Umbilical cord (tissue), 2 donors: Measurements from ENCODE around the gene PCDH15. TPM values are rescaled to one million over a fixed set of nuclear protein-coding genes. Genes with fewer than 3 reads are reported as not detected.
A peak's percentile ranks its signal among the peaks of the same experiment; 100 is the strongest.

Experiments
- DNase-seq: peaks from one replicate; pipeline ENCODE4 v3.0.0-alpha.2; 2015; ENCODE audit warnings: low spot score
- total RNA-seq: library from RNA; depleted of rRNA; stranded (reverse); fragments of >200 nt; gene quantifications from one replicate; pipeline ENCODE4 v1.2.3, GENCODE V29; 2014; ENCODE audit warnings: low replicate concordance; ENCODE audit not compliant: insufficient read depth

Gene PCDH15
- total RNA-seq, 1 donor from 2014 or later, result 15.9 TPM

DNA sequence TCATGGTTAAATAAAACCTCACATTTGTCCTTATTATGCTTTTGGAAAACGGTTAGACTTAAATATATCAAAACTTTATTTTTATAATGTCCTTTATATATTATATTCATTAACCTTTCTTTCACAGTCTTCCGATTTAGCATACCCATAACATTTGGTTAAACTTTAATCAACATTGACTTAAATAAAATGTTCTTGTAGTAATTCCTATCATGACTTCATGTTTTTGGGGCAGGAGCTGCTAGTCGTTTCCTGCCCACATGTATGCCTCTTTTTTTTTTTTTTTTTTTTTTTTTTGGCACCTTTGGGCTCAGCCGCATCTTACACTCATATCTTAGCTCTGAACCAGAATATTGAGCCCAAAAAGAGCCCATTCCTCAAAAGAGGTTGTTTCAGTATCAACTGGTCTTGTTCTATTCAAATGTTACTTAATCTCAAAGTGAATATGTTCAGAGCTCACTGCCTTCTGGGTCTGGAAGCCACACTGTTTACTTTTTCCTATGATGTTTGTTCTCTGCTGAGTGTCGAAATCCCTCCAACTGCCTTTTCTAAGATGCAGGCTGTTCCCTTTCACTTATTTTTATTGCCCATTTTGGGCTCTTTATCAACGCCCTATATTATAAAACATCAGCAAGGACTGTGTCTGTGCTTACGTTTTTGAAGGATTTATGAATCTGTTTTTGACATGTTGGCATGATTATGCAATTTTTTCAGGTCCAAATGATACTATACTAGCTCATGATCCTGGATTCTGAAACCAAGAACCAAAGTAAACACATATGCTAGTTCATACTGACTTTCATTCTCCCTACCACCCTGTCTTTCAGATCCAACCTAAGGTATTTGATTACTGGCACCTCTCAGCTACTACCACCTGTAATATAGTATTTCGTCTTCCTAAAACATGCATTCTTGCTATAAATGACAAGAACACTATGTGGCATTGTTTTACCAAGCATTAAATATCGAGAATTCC lies 914.4 kb downstream of the PCDH15 start:
- DNase-seq, result no peak

DNA sequence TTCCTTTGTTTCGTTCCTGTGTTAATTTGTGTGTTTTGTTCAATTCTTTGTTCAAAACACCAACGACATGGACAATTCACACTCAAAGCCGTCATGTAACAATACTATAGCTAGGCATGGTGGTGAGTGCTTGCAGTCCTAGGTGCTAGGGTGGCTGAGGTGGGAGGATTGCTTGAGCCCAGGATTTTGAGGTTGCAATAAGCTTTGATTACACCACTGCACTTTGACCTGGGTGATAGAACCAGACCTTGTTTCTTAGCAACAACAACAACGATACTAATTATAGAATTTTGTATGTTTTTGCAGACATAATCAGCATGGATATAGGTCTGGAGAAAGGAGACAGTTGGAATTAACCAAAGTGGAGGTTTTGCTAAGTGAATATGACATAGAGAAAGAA lies 936.2 kb downstream of the PCDH15 start:
- no peak for DNase-seq

DNA sequence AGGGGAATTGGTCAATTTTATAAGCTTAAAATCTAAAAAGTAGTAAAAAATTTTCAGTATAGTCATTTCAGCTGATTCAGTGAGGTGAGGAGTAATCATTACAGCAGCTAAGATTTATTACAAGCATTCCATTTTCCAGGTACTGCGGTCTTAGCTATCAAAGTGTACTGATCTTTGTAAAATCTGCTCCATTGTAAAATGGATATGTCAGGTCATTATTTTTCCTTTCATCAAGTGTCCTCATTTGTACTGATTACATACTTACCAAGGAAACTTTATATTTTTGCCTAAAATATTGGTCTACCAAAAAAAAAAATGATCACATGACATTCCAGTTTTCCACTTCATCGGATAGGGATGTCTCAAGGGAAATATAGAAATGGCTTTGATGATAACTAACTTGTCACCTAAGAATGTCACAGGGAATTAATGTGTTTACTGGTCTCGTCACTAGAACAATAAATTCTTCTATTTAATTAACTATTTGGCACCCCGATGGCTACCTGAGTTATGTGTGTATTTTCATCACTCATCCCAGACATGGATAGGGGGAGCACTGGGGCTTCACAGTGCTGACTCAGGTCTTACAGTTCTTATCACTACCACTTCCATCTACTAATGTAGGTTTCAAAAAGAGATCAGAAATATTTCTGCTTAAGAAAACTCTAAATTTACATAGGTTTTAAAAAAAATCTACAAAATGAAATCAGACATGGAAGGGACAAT lies 948.4 kb downstream of the PCDH15 start:
- DNase-seq, result no peak

DNA sequence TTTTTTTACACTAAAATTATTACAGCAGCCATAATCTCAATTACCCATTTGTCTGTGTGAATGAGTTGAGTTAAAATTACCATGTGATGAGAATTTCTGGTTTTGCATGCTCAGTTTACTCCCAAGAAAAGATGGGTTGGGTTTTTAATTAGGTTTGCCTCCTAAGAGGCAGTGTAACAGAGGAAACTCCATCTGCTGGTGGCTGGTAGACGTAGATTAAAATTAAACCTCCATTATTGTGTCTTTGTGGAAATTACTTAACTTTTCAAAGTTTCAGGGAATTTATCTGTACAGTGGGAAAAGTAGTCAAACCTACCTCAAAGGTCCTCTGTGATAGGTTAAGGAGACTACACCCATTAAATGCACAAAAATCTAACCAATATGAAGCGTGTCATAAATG lies 954.2 kb downstream of the PCDH15 start:
- DNase-seq, result no peak

DNA sequence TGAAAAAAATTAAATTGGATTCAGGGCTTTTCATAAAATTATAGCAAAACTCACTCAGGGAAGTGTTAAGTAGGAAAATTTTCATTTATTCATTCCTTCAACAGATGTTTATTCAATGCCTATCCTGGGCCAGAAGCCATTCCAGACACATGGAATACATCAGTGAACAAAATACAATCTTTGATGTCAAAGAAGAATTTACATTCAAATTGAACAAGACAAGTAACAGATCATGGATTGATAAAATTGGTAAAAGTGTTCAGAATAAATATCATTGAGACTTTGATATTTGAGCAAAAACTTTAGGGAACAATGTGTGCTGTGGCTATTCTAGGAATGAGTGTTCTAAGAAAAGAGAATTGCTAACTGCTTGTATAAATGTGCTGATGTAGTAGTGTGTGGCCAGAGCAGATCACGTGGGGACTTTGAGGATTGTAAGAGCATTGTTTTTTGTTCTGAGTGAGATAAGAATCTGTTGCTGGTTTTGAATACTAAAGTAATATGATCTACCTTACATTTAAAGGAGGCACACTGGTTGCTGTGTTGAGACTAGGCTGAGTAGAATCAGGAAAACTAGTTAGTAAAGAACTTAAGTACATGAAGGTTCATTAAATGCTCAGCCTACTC lies 957.2 kb downstream of the PCDH15 start:
- peak; percentile 35 for DNase-seq

DNA sequence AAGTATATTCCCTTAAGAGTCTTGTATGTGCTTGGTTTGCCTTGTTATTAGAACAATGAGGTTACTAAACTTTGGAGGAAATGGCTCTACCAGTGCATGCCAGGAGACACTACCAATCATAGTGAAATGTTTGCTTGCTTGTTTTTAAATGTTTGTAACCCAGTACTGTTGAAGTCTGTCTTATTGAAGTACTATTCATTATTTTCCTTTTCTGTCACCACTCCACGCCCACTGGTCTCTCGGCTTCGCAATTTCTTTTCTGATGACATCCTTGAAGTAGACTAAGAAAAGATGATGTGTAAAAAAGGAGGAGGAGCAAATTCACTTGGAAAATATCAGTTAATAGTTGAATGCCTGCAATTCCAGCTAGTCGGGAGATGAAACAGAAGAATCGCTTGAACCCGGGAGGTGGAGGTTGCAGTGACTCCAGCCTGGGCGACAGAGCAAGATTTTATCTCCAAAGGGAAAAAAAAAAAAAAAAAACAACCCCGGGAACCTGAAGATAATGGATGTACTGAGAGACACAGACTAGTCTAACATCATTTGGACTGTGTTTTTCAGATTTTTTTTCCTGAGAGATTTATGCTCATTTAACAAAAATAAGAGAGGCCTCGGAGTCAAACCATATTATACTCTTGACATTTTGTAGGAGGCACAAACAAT lies 959.4 kb downstream of the PCDH15 start:
- DNase-seq, result peak; percentile 59

DNA sequence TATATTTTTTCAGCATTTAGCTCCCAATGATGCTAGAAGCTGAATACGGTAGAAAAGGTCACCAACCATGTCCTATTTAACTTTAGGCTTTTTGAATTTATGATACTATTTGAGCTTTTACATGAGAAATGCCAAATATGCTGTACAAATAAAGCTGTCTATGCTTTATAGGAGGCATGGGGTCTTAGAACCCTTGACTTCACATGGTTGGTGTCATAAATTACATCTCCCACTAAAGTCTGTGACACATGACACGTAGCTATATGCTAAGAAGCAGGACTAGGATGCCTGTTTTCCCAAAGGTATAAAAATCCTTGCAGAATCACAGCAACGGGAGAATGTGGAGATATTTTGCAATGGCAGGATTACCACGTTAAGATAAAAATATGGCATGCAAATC lies 960.4 kb downstream of the PCDH15 start:
- DNase-seq, result peak; percentile 17

DNA sequence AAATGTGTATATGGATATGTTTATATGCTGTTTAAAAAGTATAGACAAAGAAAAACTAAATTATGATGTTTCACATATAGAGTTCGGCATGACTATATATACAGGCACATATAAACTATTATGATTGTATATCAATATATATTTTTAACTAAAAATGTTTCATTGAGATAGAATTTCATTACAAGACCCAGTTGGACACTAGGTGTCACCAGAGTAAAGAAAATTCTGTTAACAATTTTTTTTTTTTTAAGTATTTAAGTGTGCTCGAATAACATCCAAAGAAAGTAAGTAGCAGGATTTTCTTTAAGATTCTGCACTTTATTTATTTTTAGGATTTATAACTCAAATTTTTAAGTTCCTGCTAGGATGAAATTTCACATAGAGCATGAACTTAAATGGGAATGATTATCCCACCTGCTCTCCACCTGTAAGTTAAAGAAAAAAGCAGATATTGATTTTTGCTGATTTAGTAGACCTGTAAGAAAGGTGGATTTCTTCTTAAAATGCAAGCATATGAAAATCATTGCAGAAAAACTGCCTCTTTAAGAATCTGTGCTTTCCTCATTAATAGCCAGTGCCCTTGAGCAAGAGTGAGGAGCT lies 961.5 kb downstream of the PCDH15 start:
- peak; percentile 66 for DNase-seq

DNA sequence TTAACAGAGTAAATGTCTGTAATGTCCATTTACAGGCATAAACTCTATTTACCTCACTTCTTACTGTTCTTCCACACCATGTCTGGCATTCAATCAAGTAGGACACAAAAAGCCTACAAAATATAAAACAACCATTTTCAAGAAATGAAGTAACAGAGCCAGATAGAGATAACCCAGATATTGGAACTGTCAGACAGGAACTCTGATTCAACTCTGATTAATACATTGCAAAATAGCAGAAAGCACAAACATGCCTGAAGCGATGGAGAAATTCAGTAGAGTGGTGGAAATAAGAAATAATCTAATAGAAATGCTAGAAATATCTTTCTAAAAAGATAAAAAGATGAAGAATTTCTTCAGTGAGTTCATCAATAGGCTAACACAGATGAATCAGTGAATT lies 964.4 kb downstream of the PCDH15 start:
- peak; percentile 77 for DNase-seq

DNA sequence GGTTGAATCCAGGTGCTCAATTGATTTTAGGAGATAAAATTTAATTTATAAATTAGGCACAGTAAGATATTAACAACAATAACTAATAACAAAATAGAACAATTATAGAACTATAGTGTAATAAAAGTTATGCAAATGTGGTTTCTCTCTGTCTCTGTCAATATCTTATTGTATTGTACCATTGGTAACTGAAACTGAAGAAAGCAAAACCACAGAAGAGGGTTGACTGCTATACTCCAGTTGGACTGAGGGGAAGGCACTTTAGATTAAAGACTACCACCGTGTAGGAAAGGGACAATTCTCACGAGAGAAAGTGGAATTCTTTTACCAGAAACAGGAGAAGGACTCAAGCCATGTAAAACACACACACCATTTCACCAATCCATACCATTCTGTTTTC lies 967.1 kb downstream of the PCDH15 start:
- DNase-seq, result no peak

DNA sequence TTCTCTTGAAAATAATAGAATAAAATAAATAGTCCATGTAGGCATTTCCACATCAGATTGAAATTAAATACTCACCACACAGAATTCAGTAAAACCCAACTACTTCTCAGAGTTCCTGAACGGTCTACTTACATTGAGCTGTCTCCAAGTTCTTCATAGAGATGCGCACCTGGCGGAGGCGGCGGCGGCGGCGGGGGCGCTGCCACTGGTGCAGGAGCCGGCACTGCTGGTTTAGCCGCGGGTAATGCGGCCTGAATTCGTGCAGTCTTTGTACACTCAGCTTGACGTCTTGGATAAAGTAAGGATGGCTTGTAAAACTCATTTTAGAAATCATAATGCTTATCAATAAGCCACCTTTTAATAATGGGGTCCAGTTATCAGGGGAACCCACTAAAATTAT lies 973.8 kb downstream of the PCDH15 start:
- no peak for DNase-seq

DNA sequence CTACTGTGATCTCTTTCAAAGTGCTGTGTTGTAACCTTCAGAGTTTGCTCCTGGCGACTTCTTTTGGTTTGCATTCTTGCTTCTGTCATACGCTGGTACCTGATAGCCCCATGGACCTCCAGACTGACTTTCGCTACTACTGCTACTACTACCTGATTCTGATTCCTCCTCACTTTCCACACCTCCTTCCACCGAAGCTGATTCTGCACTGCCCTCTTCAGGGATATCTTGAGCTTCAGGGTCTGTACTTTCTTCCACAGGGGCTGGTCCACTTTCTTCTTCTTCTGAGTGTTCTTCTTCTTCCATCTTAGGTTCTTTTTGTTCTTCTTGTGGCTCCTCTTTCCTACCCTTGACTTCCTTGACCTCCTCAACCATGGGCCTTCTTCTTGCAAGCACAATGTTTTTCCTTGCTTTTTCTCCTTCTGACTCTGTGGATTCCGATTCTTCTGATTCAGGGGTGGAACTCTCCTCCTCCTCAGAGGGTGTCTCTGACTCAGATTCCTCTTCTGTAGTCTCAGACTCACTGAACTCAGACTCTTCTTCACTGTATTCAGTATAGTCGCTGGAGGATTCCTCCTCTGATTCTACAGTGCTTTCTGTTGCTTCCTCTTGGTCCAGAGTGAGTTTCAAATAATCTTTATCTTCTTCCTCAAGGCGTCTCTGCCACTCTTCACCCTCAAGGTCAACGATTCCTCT lies 992.2 kb downstream of the PCDH15 start:
- DNase-seq, result no peak

DNA sequence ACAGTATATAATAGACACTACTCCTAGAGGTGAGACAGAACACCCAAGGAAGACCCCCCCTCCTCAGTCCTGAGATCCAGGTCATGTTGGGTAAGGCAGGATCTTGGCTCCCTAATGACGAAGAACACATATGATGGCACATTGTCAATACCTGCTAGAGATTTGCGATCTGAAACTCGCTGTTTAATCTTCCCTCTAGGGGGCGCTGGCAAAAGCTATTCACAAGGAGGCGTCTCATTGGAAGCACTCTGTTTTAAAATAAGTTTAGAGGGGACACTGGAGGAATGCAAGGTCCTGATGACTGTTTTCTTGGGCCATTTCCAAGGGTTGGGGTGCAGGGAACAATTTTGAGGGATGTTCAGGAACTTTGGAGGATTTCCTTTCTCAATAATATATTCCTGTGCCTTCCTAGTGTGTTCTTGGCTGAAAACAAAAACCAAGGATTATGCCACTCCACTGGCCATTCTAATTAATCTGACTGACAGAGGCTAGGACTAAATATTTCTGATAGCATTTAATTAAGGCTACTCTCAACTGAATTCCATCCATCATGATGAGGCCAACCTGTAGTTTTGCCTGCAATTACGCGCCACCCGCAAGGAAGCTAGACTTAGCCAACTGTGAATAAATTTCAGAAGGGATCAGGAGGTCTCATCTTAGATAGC lies 1014.7 kb downstream of the PCDH15 start:
- no peak for DNase-seq

DNA sequence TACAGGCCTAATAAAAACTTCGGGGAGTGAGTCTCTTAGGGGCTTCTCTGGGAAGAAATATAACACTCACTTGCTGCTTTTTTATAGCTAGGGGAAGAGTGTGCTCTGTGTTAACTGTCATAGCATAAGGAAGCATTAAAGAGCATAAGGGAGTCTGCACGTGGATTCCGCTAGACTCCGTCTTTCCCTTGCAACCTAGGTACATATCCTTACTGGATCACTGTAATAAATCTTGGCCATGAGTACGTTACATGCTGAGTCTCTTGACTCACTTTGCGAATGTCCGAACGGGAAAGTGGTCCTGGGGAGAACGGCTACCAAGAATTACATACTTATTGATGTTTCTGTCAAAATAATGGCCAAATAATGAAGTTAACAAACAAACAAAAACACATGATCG lies 1029.3 kb downstream of the PCDH15 start:
- no peak for DNase-seq

DNA sequence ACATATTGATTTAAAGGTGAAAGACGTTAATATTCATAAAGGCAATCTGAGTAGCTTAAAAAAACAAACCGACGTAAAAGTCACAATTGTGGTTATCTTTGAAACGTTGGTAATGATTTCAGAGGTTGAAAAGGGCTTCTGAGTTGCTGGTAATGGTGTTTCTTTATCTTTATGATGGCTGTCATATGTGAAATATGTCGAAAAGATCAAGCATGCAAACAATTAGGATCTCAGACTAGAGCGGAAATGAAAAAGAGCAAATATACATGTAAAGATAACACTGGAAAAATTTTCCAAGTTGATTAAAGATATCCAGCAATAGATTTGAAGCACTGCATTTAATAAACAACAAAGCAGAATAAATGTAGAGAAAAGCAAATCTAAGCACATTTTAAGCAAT lies 1030.1 kb downstream of the PCDH15 start:
- no peak for DNase-seq

DNA sequence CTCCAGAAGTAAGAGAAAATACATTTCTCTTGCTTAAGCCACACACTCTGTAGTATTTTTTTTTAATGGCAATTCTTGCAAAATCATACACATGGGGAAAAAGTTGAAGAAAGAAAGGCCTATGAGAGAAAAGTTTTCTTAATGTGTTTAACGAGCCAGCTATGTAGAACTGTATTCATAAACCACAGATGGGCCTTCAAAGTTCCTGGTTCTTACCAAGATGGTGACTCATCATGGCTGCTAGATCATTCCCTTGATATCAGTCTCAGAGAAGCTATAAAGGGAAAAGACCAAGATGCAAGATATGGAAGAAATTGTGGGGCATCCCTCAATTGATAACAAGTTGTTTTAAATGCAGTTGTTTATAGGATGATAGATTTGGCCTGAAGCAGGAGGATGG lies 1035.7 kb downstream of the PCDH15 start:
- no peak for DNase-seq

DNA sequence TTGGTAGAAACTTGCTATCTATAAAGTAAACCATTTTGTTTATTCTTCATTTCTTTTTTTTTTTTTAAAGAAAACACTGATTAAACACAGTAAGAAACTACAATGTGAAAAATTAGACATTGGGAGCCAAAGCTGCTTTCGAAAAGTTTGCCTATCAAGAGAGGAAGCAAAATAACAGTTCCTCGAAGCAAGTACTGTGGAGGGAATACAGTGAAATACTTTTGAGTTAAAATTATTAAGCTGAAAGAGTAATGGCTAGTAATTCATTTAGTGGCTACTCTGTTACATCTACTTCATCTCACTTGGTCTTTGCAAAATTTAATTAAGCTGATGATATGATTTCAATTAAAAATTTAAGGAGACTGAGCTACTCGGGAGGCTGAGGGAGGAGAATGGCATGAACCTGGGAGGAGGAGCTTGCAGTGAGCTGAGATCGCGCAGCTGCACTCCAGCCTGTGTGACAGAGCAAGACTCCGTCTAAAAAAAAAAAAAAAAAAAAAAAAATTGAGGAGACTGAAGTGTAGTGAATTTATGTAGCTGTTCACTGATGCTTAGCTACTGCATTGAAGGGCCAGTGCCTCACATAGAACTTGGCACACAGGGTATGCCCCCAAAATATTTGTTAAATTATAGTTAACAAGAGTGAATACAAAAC lies 1046.3 kb downstream of the PCDH15 start:
- peak; percentile 52 for DNase-seq
